A673 (cell line): Measurements from ENCODE around the gene C16orf82. TPM values are rescaled to one million over a fixed set of nuclear protein-coding genes. Genes with fewer than 3 reads are reported as not detected.

ENCODE experiments used
- Bru-seq: library from RNA; stranded (reverse); fragments of 400-500 nt; gene quantifications from one replicate; lab custom pipeline; 2021; lab: Mats Ljungman, UMichigan
- BruChase-seq, 2 experiments: library from RNA; stranded (reverse); fragments of 400-500 nt; gene quantifications; one replicate each; lab custom pipeline; 2021; lab: Mats Ljungman, UMichigan
- BruUV-seq: library from RNA; stranded (reverse); fragments of 400-500 nt; replicated peaks from 2 replicates; lab custom pipeline; 2021; lab: Mats Ljungman, UMichigan
- CTCF ChIA-PET: fragments of 300-600 bp; sonication (Branson Sonifier 250); formaldehyde crosslinking; loops from one replicate; lab custom pipeline; 2022; ENCODE audit warnings: antibody characterized with exemption; lab: Charles Lee
- POLR2A ChIA-PET: fragments of 300-600 bp; sonication (Branson Sonifier 250); formaldehyde crosslinking; loops from one replicate; lab custom pipeline; 2022; ENCODE audit warnings: antibody characterized with exemption; ENCODE audit not compliant: low non-redundant PET; lab: Charles Lee
- DNase-seq: peaks from one replicate; pipeline ENCODE4 v3.0.0-alpha.2; 2015; ENCODE audit warnings: low spot score
- H3K27ac ChIP-seq: fragments of 200-600 bp; sonication (generic); 2 replicates; pipeline ENCODE4 v1.5.1; 2016; ENCODE audit warnings: mixed run types, low read depth, mild to moderate bottlenecking, mixed read lengths, antibody characterized with exemption, low read length; ENCODE audit not compliant: poor library complexity, severe bottlenecking
- H3K27me3 ChIP-seq: fragments of 200-600 bp; sonication (generic); replicated peaks from 2 replicates; pipeline ENCODE4 v1.6.1; 2017; ENCODE audit warnings: mixed run types, low read depth, mild to moderate bottlenecking, mixed read lengths, antibody characterized with exemption, low read length; ENCODE audit not compliant: insufficient read depth, poor library complexity
- H3K36me3 ChIP-seq: fragments of 200-600 bp; sonication (generic); 2 replicates; pipeline ENCODE4 v1.6.1; 2016; ENCODE audit warnings: mixed run types, mild to moderate bottlenecking, mixed read lengths, antibody characterized with exemption, low read length; ENCODE audit not compliant: insufficient read depth, poor library complexity, severe bottlenecking
- H3K4me1 ChIP-seq: fragments of 200-600 bp; sonication (generic); 2 replicates; pipeline ENCODE4 v1.6.1; 2017; ENCODE audit warnings: mixed run types, mild to moderate bottlenecking, mixed read lengths, antibody characterized with exemption, low read length; ENCODE audit not compliant: insufficient read depth, poor library complexity, severe bottlenecking
- H3K4me3 ChIP-seq: fragments of 200-600 bp; sonication (generic); 2 replicates; pipeline ENCODE4 v1.5.1; 2016; ENCODE audit warnings: low read depth, mixed run types, mild to moderate bottlenecking, mixed read lengths, low read length; ENCODE audit not compliant: poor library complexity, severe bottlenecking
- H3K9me3 ChIP-seq: fragments of 200-600 bp; sonication (generic); 2 replicates; pipeline ENCODE4 v1.6.1; 2016; ENCODE audit warnings: mixed run types, low read depth, mild to moderate bottlenecking, mixed read lengths, antibody characterized with exemption, low read length; ENCODE audit not compliant: poor library complexity, severe bottlenecking
- EZH2 ChIP-seq: fragments of 200-600 bp; sonication (generic); IDR thresholded peaks from 2 replicates; pipeline ENCODE4 v1.6.1; 2017; ENCODE audit warnings: borderline replicate concordance, low read depth, mild to moderate bottlenecking, mixed read lengths, antibody characterized with exemption, low read length; ENCODE audit not compliant: poor library complexity, severe bottlenecking
- intact Hi-C: fragments of 100-400 bp; cut with micrococcal nuclease; formaldehyde crosslinking; loops from one replicate; pipeline ENCODE4 v1.10.0; 2022; ENCODE audit not compliant: unreplicated experiment
- long read RNA-seq: library from polyadenylated mRNA; stranded (forward); transcript quantifications from one replicate; pipeline ENCODE4 v2.0.0, GENCODE V29; 2022
- total RNA-seq: library from RNA; stranded (reverse); gene quantifications from 2 replicates; pipeline ENCODE4 v1.2.3, GENCODE V29; 2021
- TF ChIP-seq, protein P1 (sequence below): fragments of 300-800, 200-600 bp; sonication (generic); conservative IDR thresholded peaks from 2 replicates; pipeline ENCODE4 v1.5.1; 2017; ENCODE audit warnings: low read depth, mild to moderate bottlenecking, antibody characterized with exemption, low read length, moderate library complexity, mixed read lengths

Gene C16orf82
- total RNA-seq (not detected in 2 replicates), Bru-seq, nascent RNA (not detected), BruChase-seq, experiment 1, labeled RNA remaining after a 2-hour chase (not detected), BruChase-seq, experiment 2, labeled RNA remaining after a 6-hour chase (not detected)
- long read RNA-seq: 0 reads

DNA sequence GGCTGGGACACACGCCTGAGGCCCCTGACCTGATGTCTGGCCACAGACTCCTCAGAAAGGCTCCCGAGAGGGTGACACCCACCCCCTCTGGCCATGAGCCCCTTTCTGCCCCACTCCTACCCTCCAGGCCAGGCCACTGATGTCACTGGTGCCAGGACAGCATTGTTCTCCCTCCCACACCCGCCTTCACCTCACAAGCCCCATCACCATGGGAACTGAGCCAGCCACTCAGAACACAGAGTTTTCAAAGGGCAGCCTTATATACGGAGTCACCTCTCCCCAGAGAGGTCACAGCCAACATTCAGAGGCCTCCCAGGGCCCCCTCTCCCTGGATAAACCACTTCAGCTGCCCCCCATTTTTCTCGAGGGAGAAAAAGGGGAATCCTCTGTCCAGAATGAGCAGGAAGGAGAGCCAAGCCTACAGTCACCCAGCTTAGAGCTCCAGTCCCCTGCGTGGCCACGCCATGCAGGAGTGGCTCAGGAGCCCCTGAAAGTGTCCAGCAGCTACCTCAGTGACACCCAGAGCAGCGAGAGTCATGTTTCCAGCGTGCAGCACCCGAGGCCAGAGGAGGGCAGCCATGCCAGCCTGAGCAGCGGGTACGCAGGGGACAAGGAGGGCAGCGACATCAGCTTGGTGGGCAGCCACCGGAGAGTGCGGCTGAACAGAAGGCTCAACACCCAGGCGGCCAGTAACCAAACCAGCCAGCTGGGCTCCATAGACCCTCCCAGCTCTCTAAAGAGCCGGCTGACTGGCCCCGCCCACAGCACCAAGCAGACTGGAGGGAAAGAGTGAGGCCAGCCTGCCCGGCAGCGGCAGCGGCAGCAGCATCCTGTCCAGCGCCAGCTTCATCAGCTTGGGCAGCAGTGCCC lies at the start of gene C16orf82:
TSS of gene C16orf82 (plus strand) at position 260 of the 870 bp plus-strand sequence.
- no peak within 1 kb of the TSS for H3K4me3 ChIP-seq
- ChIA-PET CTCF (no interaction called here), POLR2A (no interaction called here)
- BruUV-seq: no TSS peak
- intact Hi-C loops: no loop called here
- TF ChIP-seq, protein P1, sequence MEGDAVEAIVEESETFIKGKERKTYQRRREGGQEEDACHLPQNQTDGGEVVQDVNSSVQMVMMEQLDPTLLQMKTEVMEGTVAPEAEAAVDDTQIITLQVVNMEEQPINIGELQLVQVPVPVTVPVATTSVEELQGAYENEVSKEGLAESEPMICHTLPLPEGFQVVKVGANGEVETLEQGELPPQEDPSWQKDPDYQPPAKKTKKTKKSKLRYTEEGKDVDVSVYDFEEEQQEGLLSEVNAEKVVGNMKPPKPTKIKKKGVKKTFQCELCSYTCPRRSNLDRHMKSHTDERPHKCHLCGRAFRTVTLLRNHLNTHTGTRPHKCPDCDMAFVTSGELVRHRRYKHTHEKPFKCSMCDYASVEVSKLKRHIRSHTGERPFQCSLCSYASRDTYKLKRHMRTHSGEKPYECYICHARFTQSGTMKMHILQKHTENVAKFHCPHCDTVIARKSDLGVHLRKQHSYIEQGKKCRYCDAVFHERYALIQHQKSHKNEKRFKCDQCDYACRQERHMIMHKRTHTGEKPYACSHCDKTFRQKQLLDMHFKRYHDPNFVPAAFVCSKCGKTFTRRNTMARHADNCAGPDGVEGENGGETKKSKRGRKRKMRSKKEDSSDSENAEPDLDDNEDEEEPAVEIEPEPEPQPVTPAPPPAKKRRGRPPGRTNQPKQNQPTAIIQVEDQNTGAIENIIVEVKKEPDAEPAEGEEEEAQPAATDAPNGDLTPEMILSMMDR: no peak
- no peak for TF ChIP-seq EZH2
- H3K4me1 ChIP-seq: no peaks in the 10 kb centered on the region
- H3K36me3 ChIP-seq: no peaks in the 10 kb centered on the region
- peaks cover 7% of the 10 kb centered on the region for H3K27me3 ChIP-seq
- H3K27ac ChIP-seq: no peak within 1 kb of the TSS
- DNase-seq: peak; percentile 13
- no peaks in the 10 kb centered on the region for H3K9me3 ChIP-seq

DNA sequence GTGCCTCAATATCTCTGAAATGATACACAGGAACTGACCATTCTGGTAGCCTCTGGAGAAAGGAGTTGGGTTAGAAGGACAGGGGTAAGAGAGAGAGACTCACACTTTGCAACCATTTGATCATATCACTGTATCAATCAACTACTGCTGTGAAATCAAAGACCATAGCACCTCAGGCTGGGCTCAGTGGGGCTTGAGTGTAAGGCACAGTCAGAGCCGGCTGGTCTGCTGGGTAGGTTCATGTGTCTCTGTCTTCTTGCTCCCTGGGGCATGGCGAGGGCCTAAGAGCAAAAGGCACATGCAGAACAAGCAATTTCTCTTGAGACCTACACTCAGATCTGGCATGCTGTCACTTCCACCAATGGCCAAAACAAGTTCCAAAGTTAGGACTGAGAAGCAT lies 46.7 kb upstream of the C16orf82 start:
- ChIA-PET POLR2A (no interaction called here), CTCF (no interaction called here)
- TF ChIP-seq, protein P1: no peak
- no peak for TF ChIP-seq EZH2
- intact Hi-C loops: no loop called here
- Histone ChIP-seq H3K4me1 (no peaks in the 10 kb centered on the region), H3K9me3 (no peaks in the 10 kb centered on the region), H3K27ac (no peak overlapping the region), H3K27me3 (peaks cover 9% of the 10 kb centered on the region), H3K4me3 (no peak overlapping the region), H3K36me3 (no peaks in the 10 kb centered on the region)
- no TSS peak for BruUV-seq
- DNase-seq: no peak

DNA sequence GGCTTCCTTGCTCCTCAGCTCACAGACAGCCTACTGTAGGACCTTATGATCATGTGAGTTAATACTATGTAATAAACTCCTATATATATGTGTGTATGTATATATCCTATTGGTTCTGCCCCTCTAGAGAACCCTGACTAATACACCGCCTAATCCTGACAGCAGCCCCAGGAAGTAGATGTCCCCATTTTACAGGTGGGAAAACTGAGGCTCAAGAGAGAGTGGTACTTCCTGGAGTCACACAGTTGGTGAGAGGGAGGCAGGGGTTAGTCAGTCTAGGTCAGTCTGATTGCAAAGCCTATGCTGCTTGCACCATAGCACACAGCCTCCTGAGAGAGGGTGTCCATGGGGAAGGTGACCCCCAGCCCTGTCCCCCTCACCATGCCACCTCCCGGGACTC lies 42.7 kb upstream of the C16orf82 start:
- no peak overlapping the region for H3K4me3 ChIP-seq
- no TSS peak for BruUV-seq
- DNase-seq: no peak
- H3K27me3 ChIP-seq: no peaks in the 10 kb centered on the region
- POLR2A ChIA-PET: no interaction called here
- no peaks in the 10 kb centered on the region for H3K36me3 ChIP-seq
- TF ChIP-seq, protein P1: no peak
- TF ChIP-seq EZH2: no peak
- no peaks in the 10 kb centered on the region for H3K9me3 ChIP-seq
- intact Hi-C loops: no loop called here
- CTCF ChIA-PET: no interaction called here
- H3K27ac ChIP-seq: no peak overlapping the region
- no peaks in the 10 kb centered on the region for H3K4me1 ChIP-seq
